HepG2 (cell line): ENCODE data around the gene CITED4. TPM values are rescaled to one million over a fixed set of nuclear protein-coding genes. Genes with fewer than 3 reads are reported as not detected.

ENCODE experiments used
- ATAC-seq: fragments of 200-7000 bp; cut with Tn5 transposase; 3 replicates; pipeline ENCODE4 v1.9.1; 2020; ENCODE audit warnings: mild to moderate bottlenecking, moderate library complexity
- BruUV-seq: library from RNA; stranded (reverse); fragments of 400-500 nt; replicated peaks from 2 replicates; lab custom pipeline; 2021; lab: Mats Ljungman, UMichigan
- CTCF ChIA-PET: fragments of 300-600 bp; formaldehyde crosslinking; extraction: SDS; loops from one replicate; lab custom pipeline; 2021; ENCODE audit warnings: low total read pairs, inconsistent platforms, low intra/inter-chr PET ratio; lab: Yijun Ruan, JAX
- POLR2A ChIA-PET: fragments of 350-600 bp; sonication (Branson Sonifier 250); formaldehyde crosslinking; loops from one replicate; lab custom pipeline; 2020; ENCODE audit warnings: antibody characterized with exemption, inconsistent platforms; lab: Yijun Ruan, JAX
- DNase-seq: peaks from one replicate; pipeline ENCODE4 v3.0.0-alpha.2; 2015; ENCODE audit warnings: low spot score
- FAIRE-seq: peaks from 3 replicates; lab custom pipeline; 2011; peaks lifted over from hg19 to GRCh38; lab: Jason Lieb, UNC
- H2AFZ ChIP-seq: one replicate; pipeline ENCODE4 v1.6.1; 2011; ENCODE audit warnings: low read length, inconsistent platforms
- H3K27ac ChIP-seq: fragments of 300-600 bp; 3 replicates; pipeline ENCODE4 v1.8.0; 2011; ENCODE audit warnings: mixed run types, mild to moderate bottlenecking, mixed read lengths, low read length, inconsistent platforms; ENCODE audit not compliant: insufficient read depth; ENCODE audit errors: extremely low read length
- H3K27me3 ChIP-seq, 2 experiments: fragments of 200-600 bp in 1 of 2; 2 replicates in 1 of 2; 3 replicates in 1 of 2; pipeline versions ENCODE4 v1.6.0 to v1.8.0; 2011; ENCODE audit warnings: low read length in 2 of 2, mild to moderate bottlenecking in 2 of 2, moderate library complexity in 2 of 2, inconsistent platforms in 1 of 2; ENCODE audit not compliant: insufficient read depth in 2 of 2, control insufficient read depth in 1 of 2
- H3K36me3 ChIP-seq, 2 experiments: fragments of 200-600 bp in 1 of 2; replicated peaks in 1 of 2; 2 replicates in 1 of 2; 3 replicates in 1 of 2; pipeline versions ENCODE4 v1.5.1 to v1.8.0; 2011; ENCODE audit warnings: low read length in 2 of 2, inconsistent platforms in 1 of 2; ENCODE audit not compliant: insufficient read depth in 2 of 2, control insufficient read depth in 1 of 2
- H3K4me1 ChIP-seq: 2 replicates; pipeline ENCODE4 v1.5.1; 2012; ENCODE audit warnings: low read length, inconsistent platforms; ENCODE audit not compliant: insufficient read depth
- H3K4me2 ChIP-seq: 2 replicates; pipeline ENCODE4 v1.6.0; 2011; ENCODE audit warnings: low read depth, low read length, inconsistent platforms
- H3K4me3 ChIP-seq, 3 experiments: fragments of 200-600 bp in 1 of 3; sonication (generic), shearing (Covaris generic) in 1 of 3; replicated peaks in 1 of 3; 2 replicates each; pipeline ENCODE4 v1.5.1; 2011 to 2016; ENCODE audit warnings: low read length in 3 of 3, inconsistent platforms in 2 of 3, low read depth in 2 of 3, mild to moderate bottlenecking in 2 of 3, control low read depth in 1 of 3, mixed read lengths in 1 of 3; ENCODE audit not compliant: insufficient read depth in 1 of 3
- H3K79me2 ChIP-seq: one replicate; pipeline ENCODE4 v1.6.1; 2011; ENCODE audit warnings: low read length, inconsistent platforms; ENCODE audit not compliant: insufficient read depth
- H3K9ac ChIP-seq: 2 replicates; pipeline ENCODE4 v1.6.0; 2011; ENCODE audit warnings: mild to moderate bottlenecking, low read depth, low read length, inconsistent platforms; ENCODE audit not compliant: insufficient read depth
- H3K9me3 ChIP-seq: 2 replicates; pipeline ENCODE4 v1.5.1; 2012; ENCODE audit warnings: mild to moderate bottlenecking, low read length
- H4K20me1 ChIP-seq: 2 replicates; pipeline ENCODE4 v1.6.0; 2011; ENCODE audit warnings: inconsistent platforms, mild to moderate bottlenecking, low read length, moderate library complexity; ENCODE audit not compliant: insufficient read depth
- ATF1 ChIP-seq: IDR thresholded peaks from 2 replicates; pipeline ENCODE4 v1.6.1; 2016; ENCODE audit warnings: mild to moderate bottlenecking, control low read depth
- DMAP1 ChIP-seq: IDR thresholded peaks from 2 replicates; pipeline ENCODE4 v1.6.1; 2016
- ETV5 ChIP-seq: IDR thresholded peaks from 2 replicates; pipeline ENCODE4 v1.6.1; 2018; ENCODE audit warnings: missing biosample characterization, missing genetic modification reagents, inconsistent platforms, borderline replicate concordance
- MAFG ChIP-seq: sonication (generic); formaldehyde crosslinking; IDR thresholded peaks from 2 replicates; pipeline ENCODE4 v1.5.1; 2020; ENCODE audit warnings: mild to moderate bottlenecking, missing genetic modification reagents
- ZFP41 ChIP-seq: sonication (generic); formaldehyde crosslinking; IDR thresholded peaks from 2 replicates; pipeline ENCODE4 v1.4.0; 2020; ENCODE audit warnings: mild to moderate bottlenecking, missing genetic modification reagents, borderline replicate concordance
- ZNF800 ChIP-seq: sonication (generic); formaldehyde crosslinking; IDR thresholded peaks from 2 replicates; pipeline ENCODE4 v1.4.0; 2020; ENCODE audit warnings: missing genetic modification reagents
- WGBS: methylation state at CpG from one replicate; pipeline ENCODE4 v1.1.6; 2017; ENCODE audit warnings: low lambda C conversion rate; 5-methylcytosine and 5-hydroxymethylcytosine counted together
- in situ Hi-C: cut with HindIII; loops from 2 replicates; pipeline ENCODE4 v1.10.0; 2017; ENCODE audit warnings: low pct_unique_long_range_greater_than_20kb; ENCODE audit not compliant: extremely low pct_ligation_motif_present
- intact Hi-C: fragments of 100-400 bp; cut with micrococcal nuclease; formaldehyde crosslinking; loops from one replicate; pipeline ENCODE4 v1.10.0; 2022; ENCODE audit not compliant: unreplicated experiment
- polyA plus RNA-seq, 8 experiments: library from polyadenylated mRNA; depleted of rRNA in 3 of 8; stranded (reverse) in 7 of 8; unstranded in 1 of 8; fragments of >200 nt; fragmentation: Illumina TruSeq in 4 of 8; extraction: Trizol in 4 of 8; gene quantifications; 2 replicates each; pipeline versions ENCODE4 v1.2.1 to v1.2.3, GENCODE V29; 2011 to 2016; ENCODE audit warnings: low read depth in 4 of 8, missing spikeins in 1 of 8, mixed read lengths in 1 of 8; ENCODE audit not compliant: insufficient read depth in 1 of 8
- total RNA-seq, 5 experiments: library from RNA; depleted of rRNA; stranded (reverse); fragments of >200 nt; fragmentation: Illumina TruSeq; extraction: Trizol; gene quantifications; 2 replicates each; pipeline ENCODE4 v1.2.3, GENCODE V29; 2016; ENCODE audit warnings: low read depth in 1 of 5

The CITED4 gene
- total and polyA plus RNA-seq, 2 of the 13 experiments (the other 11 are each of a cell fraction or from before 2014, with no cell fraction given), result 1.5 to 9.9 TPM

DNA sequence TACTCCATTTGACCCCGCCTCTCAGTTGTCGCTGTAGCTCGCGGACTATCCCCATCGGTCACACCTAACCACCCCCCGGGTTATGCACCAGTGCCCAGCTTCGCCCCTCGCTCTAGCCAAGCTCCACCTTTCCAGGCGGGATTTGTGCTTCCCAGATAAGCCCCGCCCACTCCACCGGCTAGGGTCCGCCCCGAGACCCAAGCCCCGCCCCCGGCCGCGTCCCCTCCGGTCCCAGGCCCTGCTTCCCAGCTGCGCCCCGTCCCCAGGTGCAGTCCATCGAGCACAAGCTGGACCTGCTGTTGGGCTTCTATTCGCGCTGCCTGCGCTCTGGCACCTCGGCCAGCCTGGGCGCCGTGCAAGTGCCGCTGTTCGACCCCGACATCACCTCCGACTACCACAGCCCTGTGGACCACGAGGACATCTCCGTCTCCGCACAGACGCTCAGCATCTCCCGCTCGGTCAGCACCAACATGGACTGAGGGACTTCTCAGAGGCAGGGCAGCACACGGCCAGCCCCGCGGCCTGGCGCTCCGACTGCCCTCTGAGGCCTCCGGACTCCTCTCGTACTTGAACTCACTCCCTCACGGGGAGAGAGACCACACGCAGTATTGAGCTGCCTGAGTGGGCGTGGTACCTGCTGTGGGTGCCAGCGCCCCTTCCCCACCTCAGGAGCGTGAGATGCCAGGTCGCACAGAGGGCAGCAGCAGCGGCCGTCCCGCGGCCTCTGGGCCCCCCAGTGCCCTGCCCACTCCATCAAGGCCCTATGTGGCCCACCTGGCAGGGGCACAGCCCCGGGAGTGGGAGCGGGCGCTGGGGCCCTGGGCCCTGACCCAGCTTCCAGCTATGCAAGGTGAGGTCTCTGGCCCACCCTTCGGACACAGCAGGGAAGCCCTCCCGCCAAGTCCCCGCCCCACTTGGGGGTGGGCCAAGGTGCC lies 23.9 kb downstream of the CITED4 start:
- POLR2A ChIA-PET, result interaction anchor here (0.6 kb wide), 1 partner anchor 122 kb away, joined by 4 read pairs; no protein-coding TSS in a partner anchor
- H3K27me3 ChIP-seq, result peaks cover 0 to 6% of the 10 kb centered on the region in 2 experiments; a peak in 1 of 5 replicates
- no peak overlapping the region for H3K27ac ChIP-seq
- H3K79me2 ChIP-seq, result no peaks in the 10 kb centered on the region
- FAIRE-seq (no peak), DNase-seq (no peak), ATAC-seq (no peak)
- intact Hi-C loops (no loop called here), in situ Hi-C loops (loop anchor here (10.0 kb wide), 1 partner anchor 214 kb away; no protein-coding TSS in a partner anchor)
- H3K4me3 ChIP-seq, result no peak overlapping the region
- no peaks in the 10 kb centered on the region for H3K36me3 ChIP-seq
- H3K4me1 ChIP-seq, result peaks cover 9% of the 10 kb centered on the region; the same call in 1 of the 2 replicates
- no peaks in the 10 kb centered on the region; the same call in 1 of the 2 replicates for H3K9me3 ChIP-seq
- H2AFZ ChIP-seq, result no peak overlapping the region
- no peak overlapping the region for H3K9ac ChIP-seq
- no peaks in the 10 kb centered on the region for H4K20me1 ChIP-seq
- H3K4me2 ChIP-seq, result no peak overlapping the region
- CTCF ChIA-PET, result no interaction called here
- WGBS, result 72% methylated on average over 35 of the region's 60 CpGs
- BruUV-seq, result no TSS peak
- no peak for TF ChIP-seq DMAP1
- no peak for TF ChIP-seq ATF1 (CRISPR knock-in tag)
- no peak for TF ChIP-seq MAFG (CRISPR knock-in tag)
- no peak for TF ChIP-seq ETV5
- no peak for TF ChIP-seq ZFP41 (CRISPR knock-in tag)
- no peak for TF ChIP-seq ZNF800
